Measurements from ENCODE around the gene USP9Y.

USP9Y gene

GRCh38 chrY:12749293-12749692 lies 48.3 kb downstream of the USP9Y start:
- Histone ChIP-seq H3K36me3 (no peaks in the 10 kb centered on the region), H3K9me3 (no peaks in the 10 kb centered on the region), H3K4me1 (no peaks in the 10 kb centered on the region), H3K27me3 (no peaks in the 10 kb centered on the region), H3K4me3 (ENCODE audit: low read depth, low read length) (no peak overlapping the region)
- no peak for TF ChIP-seq CTCF (IDR thresholded peaks at IDR 0.05; ENCODE audit: low read depth, low read length)
- DNase-seq = no peak

- Histone ChIP-seq H3K27me3 (no peaks in the 10 kb centered on the region), H3K4me1 (no peaks in the 10 kb centered on the region), H3K9me3 (no peaks in the 10 kb centered on the region), H3K4me3 (ENCODE audit: low read depth, low read length) (no peak overlapping the region), H3K36me3 (no peaks in the 10 kb centered on the region)
- DNase-seq = no peak
- no peak for TF ChIP-seq CTCF (IDR thresholded peaks at IDR 0.05; ENCODE audit: low read depth, low read length)
These were observed 51.8 kb downstream of the USP9Y start for GRCh38 chrY:12752856-12753255.

GRCh38 chrY:12756021-12756420 lies 55.0 kb downstream of the USP9Y start:
- Histone ChIP-seq H3K36me3 (no peaks in the 10 kb centered on the region), H3K9me3 (no peaks in the 10 kb centered on the region), H3K27me3 (no peaks in the 10 kb centered on the region), H3K4me3 (ENCODE audit: low read depth, low read length) (no peak overlapping the region), H3K4me1 (no peaks in the 10 kb centered on the region)
- no peak for TF ChIP-seq CTCF (IDR thresholded peaks at IDR 0.05; ENCODE audit: low read depth, low read length)
- DNase-seq = no peak

GRCh38 chrY:12765976-12766375 lies 64.9 kb downstream of the USP9Y start:
- H3K4me1 ChIP-seq = no peaks in the 10 kb centered on the region
- H3K27me3 ChIP-seq = no peaks in the 10 kb centered on the region
- no peaks in the 10 kb centered on the region for H3K36me3 ChIP-seq
- no peak for DNase-seq
- H3K4me3 ChIP-seq (ENCODE audit: low read depth, low read length) = no peak overlapping the region
- no peaks in the 10 kb centered on the region for H3K9me3 ChIP-seq
- TF ChIP-seq CTCF (IDR thresholded peaks at IDR 0.05; ENCODE audit: low read depth, low read length) = no peak

- no peaks in the 10 kb centered on the region for H3K36me3 ChIP-seq
- no peak for DNase-seq
- TF ChIP-seq CTCF (IDR thresholded peaks at IDR 0.05; ENCODE audit: low read depth, low read length) = no peak
These were observed 83.5 kb downstream of the USP9Y start for GRCh38 chrY:12784521-12784920.

GRCh38 chrY:12793999-12794398 lies 93.0 kb downstream of the USP9Y start:
- TF ChIP-seq CTCF (IDR thresholded peaks at IDR 0.05; ENCODE audit: low read depth, low read length) = no peak
- Histone ChIP-seq H3K27me3 (no peaks in the 10 kb centered on the region), H3K36me3 (no peaks in the 10 kb centered on the region), H3K4me3 (ENCODE audit: low read depth, low read length) (no peak overlapping the region), H3K4me1 (no peaks in the 10 kb centered on the region), H3K9me3 (no peaks in the 10 kb centered on the region)
- DNase-seq = no peak

More at GRCh38 chrY:12784521-12784920, 83.5 kb downstream of the USP9Y start:
- H3K27me3 ChIP-seq = no peaks in the 10 kb centered on the region
- no peaks in the 10 kb centered on the region for H3K9me3 ChIP-seq
- H3K4me3 ChIP-seq (ENCODE audit: low read depth, low read length) = no peak overlapping the region
- H3K4me1 ChIP-seq = no peaks in the 10 kb centered on the region

All from BE2C (cell line).